Peyer's patch (tissue), 4 donors: ENCODE measurements around the gene MOK.

ENCODE experiments used
- POLR2A ChIP-seq, 2 donors: fragments of 450-650 bp; IDR thresholded peaks; one replicate each; pipeline ENCODE4 v1.5.1; 2017; ENCODE audit warnings: antibody characterized with exemption in 2 of 2, mild to moderate bottlenecking in 2 of 2, moderate library complexity in 2 of 2
- TF ChIP-seq, protein P1 (sequence below), 6 experiments: fragments of 450-650 bp in 4 of 6; fragments of 200-600 bp in 2 of 6; sonication (generic) in 1 of 6; IDR thresholded peaks; one replicate each; pipeline ENCODE4 v1.5.1; 2017 to 2019; ENCODE audit warnings: antibody characterized with exemption in 6 of 6, mild to moderate bottlenecking in 3 of 6, moderate library complexity in 1 of 6

DNA sequence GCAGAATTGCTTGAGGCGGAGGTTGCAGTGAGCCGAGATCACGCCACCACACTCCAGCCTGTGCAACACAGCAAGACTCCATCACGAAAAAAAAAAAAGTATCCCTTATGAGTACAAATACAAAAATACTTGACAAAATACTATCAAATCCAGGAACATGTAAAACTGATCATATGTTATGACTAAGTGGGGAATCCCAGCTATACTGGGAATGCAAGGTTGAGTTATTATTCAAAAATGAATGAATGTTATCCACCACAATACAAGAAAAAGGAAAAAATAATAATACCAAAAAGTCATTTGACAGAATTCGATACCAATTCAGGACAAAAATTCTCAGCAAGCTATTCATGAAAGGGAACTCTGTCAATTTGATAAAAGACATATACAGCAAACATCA is 32.6 kb downstream of the MOK start:
- TF ChIP-seq POLR2A (IDR thresholded peaks at IDR 0.05), result no peak
- TF ChIP-seq, protein P1, sequence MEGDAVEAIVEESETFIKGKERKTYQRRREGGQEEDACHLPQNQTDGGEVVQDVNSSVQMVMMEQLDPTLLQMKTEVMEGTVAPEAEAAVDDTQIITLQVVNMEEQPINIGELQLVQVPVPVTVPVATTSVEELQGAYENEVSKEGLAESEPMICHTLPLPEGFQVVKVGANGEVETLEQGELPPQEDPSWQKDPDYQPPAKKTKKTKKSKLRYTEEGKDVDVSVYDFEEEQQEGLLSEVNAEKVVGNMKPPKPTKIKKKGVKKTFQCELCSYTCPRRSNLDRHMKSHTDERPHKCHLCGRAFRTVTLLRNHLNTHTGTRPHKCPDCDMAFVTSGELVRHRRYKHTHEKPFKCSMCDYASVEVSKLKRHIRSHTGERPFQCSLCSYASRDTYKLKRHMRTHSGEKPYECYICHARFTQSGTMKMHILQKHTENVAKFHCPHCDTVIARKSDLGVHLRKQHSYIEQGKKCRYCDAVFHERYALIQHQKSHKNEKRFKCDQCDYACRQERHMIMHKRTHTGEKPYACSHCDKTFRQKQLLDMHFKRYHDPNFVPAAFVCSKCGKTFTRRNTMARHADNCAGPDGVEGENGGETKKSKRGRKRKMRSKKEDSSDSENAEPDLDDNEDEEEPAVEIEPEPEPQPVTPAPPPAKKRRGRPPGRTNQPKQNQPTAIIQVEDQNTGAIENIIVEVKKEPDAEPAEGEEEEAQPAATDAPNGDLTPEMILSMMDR (IDR thresholded peaks at IDR 0.05), result no peak
